Pancreas (tissue), 10 donors: ENCODE data around the gene METTL6. TPM values are rescaled to one million over a fixed set of nuclear protein-coding genes. Genes with fewer than 3 reads are reported as not detected.

ENCODE experiments used
- ATAC-seq, 4 donors: fragments of 200-7000 bp; cut with Tn5 transposase; one replicate each; pipeline versions ENCODE4 v1.8.0 to v1.9.1; 2020; ENCODE audit warnings: mild to moderate bottlenecking in 4 of 4, moderate library complexity in 4 of 4
- DNase-seq, 6 donors: peaks; one replicate each; pipeline ENCODE4 v3.0.0-alpha.2; 2020
- FAIRE-seq: peaks from 2 replicates; lab custom pipeline; 2012; peaks lifted over from hg19 to GRCh38; lab: Jason Lieb, UNC
- H3K27ac ChIP-seq, 4 donors: fragments of 200-600 bp; sonication (generic); 1 replicate in 3 of 4; 2 replicates in 1 of 4; pipeline versions ENCODE4 v1.5.0 to v1.8.0; 2020
- H3K27me3 ChIP-seq, 4 donors: fragments of 200-600 bp; one replicate each; pipeline ENCODE4 v1.8.0; 2021
- H3K36me3 ChIP-seq, 3 donors: fragments of 200-600 bp; sonication (generic) in 1 of 3; one replicate each; pipeline versions ENCODE4 v1.5.0 to v1.8.0; 2020 to 2021
- H3K4me1 ChIP-seq, 3 donors: fragments of 200-600 bp; one replicate each; pipeline ENCODE4 v1.8.0; 2021
- H3K4me3 ChIP-seq, 4 donors: fragments of 200-600 bp; sonication (generic) in 2 of 4; one replicate each; pipeline versions ENCODE4 v1.5.0 to v1.8.0; 2020 to 2021
- H3K9me3 ChIP-seq, 4 donors: fragments of 200-600 bp; one replicate each; pipeline ENCODE4 v1.8.0; 2021
- CTCF ChIP-seq, 4 donors: fragments of 200-600 bp; sonication (generic) in 3 of 4; IDR thresholded peaks; one replicate each; pipeline versions ENCODE4 v1.5.0 to v1.8.0; 2021; ENCODE audit warnings: antibody characterized with exemption in 4 of 4
- WGBS, 2 donors: extraction: QIAGEN DNeasy Blood & Tissue Kit; methylation state at CpG; one replicate each; pipeline ENCODE4 v1.1.7; 2013; 5-methylcytosine and 5-hydroxymethylcytosine counted together
- intact Hi-C, 3 donors: fragments of 100-400 bp; cut with DNase I; formaldehyde crosslinking; loops; one replicate each; pipeline versions ENCODE4 v1.11.1 to v1.14.2; 2022
- polyA plus RNA-seq, 2 donors: library from polyadenylated mRNA; stranded (reverse); fragments of 200-250 nt; gene quantifications; one replicate each; pipeline ENCODE4 v1.2.3, GENCODE V29; 2013
- total RNA-seq, 6 donors: library from RNA; stranded (reverse); fragmentation: NEBNext Ultra II Directional in 4 of 6; extraction: Animal tissue kit (Norgen Biotek cat#: 25700) in 4 of 6; gene quantifications; one replicate each; pipeline versions ENCODE4 v1.2.1 to v1.2.4, GENCODE V29; 2021 to 2023
- donor health status: healthy with polysubstance abuse.
- donor health status: DM: no; HTN: no; CAD: no; lungs with moderate emphysema.
- donor health status: DM: no; HTN: no; CAD: no.
- donor health status: control.
- donor health status: control.
- donor health status: Bipolar disorder and iron deficiency.
- donor health status: DM: yes; HTN: yes; CAD: no.
- donor health status: DM: no; HTN: no; CAD: no.
- donor health status: DM: no; HTN: no; CAD: no.
- donor health status: DM: yes; HTN: yes; CAD: no.

The METTL6 gene
- total and polyA plus RNA-seq, 8 donors, result 3.0 to 9.9 (median 5.2) TPM

- intact Hi-C loops, result no loop called here
- no peaks in the 10 kb centered on the region for H3K27me3 ChIP-seq
- no peak overlapping the region for H3K4me3 ChIP-seq
- 92 to 97% methylated on average over 7 of the region's 7 CpGs for WGBS, 2 donors
- no peak overlapping the region for H3K27ac ChIP-seq
- DNase-seq, result no peak
- no peaks in the 10 kb centered on the region for H3K36me3 ChIP-seq
- no peak for TF ChIP-seq CTCF (IDR thresholded peaks at IDR 0.05)
- no peaks in the 10 kb centered on the region for H3K4me1 ChIP-seq
- ATAC-seq, result no peak
- FAIRE-seq, result no peak
- H3K9me3 ChIP-seq, result no peaks in the 10 kb centered on the region
Measured at GRCh38 chr3:15455756-15456155, 28.4 kb upstream of the METTL6 start.

- H3K36me3 ChIP-seq, result no peaks in the 10 kb centered on the region
- no peak for DNase-seq
- no peak for ATAC-seq
- H3K9me3 ChIP-seq, result no peaks in the 10 kb centered on the region
- H3K27ac ChIP-seq, result no peak overlapping the region
- no peak for FAIRE-seq
- no peak for TF ChIP-seq CTCF (IDR thresholded peaks at IDR 0.05)
- intact Hi-C loops, result no loop called here
- no peak overlapping the region for H3K4me3 ChIP-seq
- H3K27me3 ChIP-seq, result no peaks in the 10 kb centered on the region
- no peaks in the 10 kb centered on the region for H3K4me1 ChIP-seq
Measured at GRCh38 chr3:15454965-15455364, 27.6 kb upstream of the METTL6 start.

GRCh38 chr3:15453991-15454625, 26.8 kb upstream of the METTL6 start:
- ATAC-seq (no peak), FAIRE-seq (no peak), DNase-seq (no peak)
- Histone ChIP-seq H3K9me3 (no peaks in the 10 kb centered on the region), H3K36me3 (no peaks in the 10 kb centered on the region), H3K27ac (no peak overlapping the region), H3K4me1 (no peaks in the 10 kb centered on the region), H3K27me3 (no peaks in the 10 kb centered on the region), H3K4me3 (no peak overlapping the region)
- TF ChIP-seq CTCF (IDR thresholded peaks at IDR 0.05), result no peak
- 77 to 82% methylated on average over 9 of the region's 9 CpGs for WGBS, 2 donors
- intact Hi-C loops, result no loop called here

GRCh38 chr3:15453501-15453900, 26.2 kb upstream of the METTL6 start:
- ATAC-seq, result no peak
- no peak overlapping the region for H3K4me3 ChIP-seq
- H3K4me1 ChIP-seq, result no peaks in the 10 kb centered on the region
- H3K36me3 ChIP-seq, result no peaks in the 10 kb centered on the region
- intact Hi-C loops, result no loop called here
- H3K27me3 ChIP-seq, result no peaks in the 10 kb centered on the region
- no peak for TF ChIP-seq CTCF (IDR thresholded peaks at IDR 0.05)
- WGBS, 2 donors, result 89 to 95% methylated on average over 8 of the region's 8 CpGs
- no peaks in the 10 kb centered on the region for H3K9me3 ChIP-seq
- H3K27ac ChIP-seq, result no peak overlapping the region
- FAIRE-seq, result no peak
- DNase-seq, result no peak

GRCh38 chr3:15452961-15453360, 25.6 kb upstream of the METTL6 start:
- Histone ChIP-seq H3K27ac (no peak overlapping the region), H3K36me3 (no peaks in the 10 kb centered on the region), H3K27me3 (no peaks in the 10 kb centered on the region), H3K4me3 (no peak overlapping the region), H3K9me3 (no peaks in the 10 kb centered on the region), H3K4me1 (no peaks in the 10 kb centered on the region)
- DNase-seq (no peak), FAIRE-seq (no peak), ATAC-seq (no peak)
- intact Hi-C loops, result no loop called here
- no peak for TF ChIP-seq CTCF (IDR thresholded peaks at IDR 0.05)
- 91 to 97% methylated on average over 5 of the region's 5 CpGs for WGBS, 2 donors
